Measurements from ENCODE around the gene RPGRIP1L. TPM values are rescaled to one million over a fixed set of nuclear protein-coding genes. Genes with fewer than 3 reads are reported as not detected.
A peak's percentile ranks its signal among the peaks of the same experiment; 100 is the strongest.

RPGRIP1L gene
- total RNA-seq, 1 donor: 22.0 TPM

- no peak for DNase-seq (ENCODE audit: low read depth)
- no peak overlapping the region for H3K4me3 ChIP-seq (ENCODE audit: low read depth, low read length)
- TF ChIP-seq, protein P1, sequence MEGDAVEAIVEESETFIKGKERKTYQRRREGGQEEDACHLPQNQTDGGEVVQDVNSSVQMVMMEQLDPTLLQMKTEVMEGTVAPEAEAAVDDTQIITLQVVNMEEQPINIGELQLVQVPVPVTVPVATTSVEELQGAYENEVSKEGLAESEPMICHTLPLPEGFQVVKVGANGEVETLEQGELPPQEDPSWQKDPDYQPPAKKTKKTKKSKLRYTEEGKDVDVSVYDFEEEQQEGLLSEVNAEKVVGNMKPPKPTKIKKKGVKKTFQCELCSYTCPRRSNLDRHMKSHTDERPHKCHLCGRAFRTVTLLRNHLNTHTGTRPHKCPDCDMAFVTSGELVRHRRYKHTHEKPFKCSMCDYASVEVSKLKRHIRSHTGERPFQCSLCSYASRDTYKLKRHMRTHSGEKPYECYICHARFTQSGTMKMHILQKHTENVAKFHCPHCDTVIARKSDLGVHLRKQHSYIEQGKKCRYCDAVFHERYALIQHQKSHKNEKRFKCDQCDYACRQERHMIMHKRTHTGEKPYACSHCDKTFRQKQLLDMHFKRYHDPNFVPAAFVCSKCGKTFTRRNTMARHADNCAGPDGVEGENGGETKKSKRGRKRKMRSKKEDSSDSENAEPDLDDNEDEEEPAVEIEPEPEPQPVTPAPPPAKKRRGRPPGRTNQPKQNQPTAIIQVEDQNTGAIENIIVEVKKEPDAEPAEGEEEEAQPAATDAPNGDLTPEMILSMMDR (IDR thresholded peaks at IDR 0.05; ENCODE audit: insufficient read depth, low read depth, low read length): no peak
These were observed 144.9 kb downstream of the RPGRIP1L start for GRCh38 chr16:53558710-53559109.

GRCh38 chr16:53556521-53556920 is 147.1 kb downstream of the RPGRIP1L start:
- no peak overlapping the region for H3K4me3 ChIP-seq (ENCODE audit: low read depth, low read length)
- DNase-seq (ENCODE audit: low read depth): no peak
- TF ChIP-seq, protein P1 (IDR thresholded peaks at IDR 0.05; ENCODE audit: insufficient read depth, low read depth, low read length): no peak

DNA sequence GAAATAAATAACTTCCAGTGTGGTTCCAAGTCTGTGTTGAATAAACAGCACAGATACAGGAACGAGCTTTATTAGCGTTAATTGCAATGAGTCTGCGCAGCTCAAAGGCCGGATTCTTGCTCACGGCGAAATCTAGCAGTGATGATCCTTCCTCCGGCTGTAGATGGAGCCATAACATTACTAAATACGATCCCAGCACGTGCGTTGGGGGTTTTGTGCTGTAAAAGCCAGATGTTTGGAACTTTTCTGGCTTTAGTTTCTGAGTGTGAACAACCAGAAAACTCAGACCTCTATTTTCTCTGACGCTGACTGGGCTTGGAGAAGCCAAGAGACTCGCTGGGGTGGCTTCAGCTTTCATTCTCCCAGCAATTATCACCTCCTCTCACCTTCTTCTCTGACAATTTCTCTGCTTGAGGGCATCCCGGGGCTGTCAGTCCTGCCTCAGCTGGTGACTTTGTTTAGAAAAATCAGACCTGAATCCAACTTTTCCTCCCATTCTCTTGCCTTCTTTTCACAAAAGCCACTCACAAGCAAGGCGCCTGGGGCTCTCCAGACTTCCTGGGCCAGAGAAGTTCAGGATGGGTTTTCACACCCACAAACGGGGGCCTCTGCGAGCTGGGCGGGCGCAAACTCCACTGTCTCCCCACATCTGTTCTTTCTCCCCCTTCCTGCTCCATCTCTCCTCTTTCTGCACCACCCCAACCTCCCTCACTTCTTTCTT is 153.5 kb downstream of the RPGRIP1L start:
- TF ChIP-seq, protein P1 (IDR thresholded peaks at IDR 0.05; ENCODE audit: insufficient read depth, low read depth, low read length): peak; percentile 81
- DNase-seq (ENCODE audit: low read depth): peak; percentile 91
- H3K4me3 ChIP-seq (ENCODE audit: low read depth, low read length): no peak overlapping the region

Other genes starting within 250 kb of the RPGRIP1L start
- 18.6 and 20.0 TPM in 2 replicates for gene AKTIP, start 200.7 kb downstream of the RPGRIP1L start, total RNA-seq
- gene FTO, start 297 bp upstream of the RPGRIP1L start, total RNA-seq: 101 and 157 TPM in 2 replicates

All from fibroblast of villous mesenchyme (primary cell).